Calu3 (cell line): ENCODE data around the gene NCBP2. TPM values are rescaled to one million over a fixed set of nuclear protein-coding genes. Genes with fewer than 3 reads are reported as not detected.
A peak's percentile ranks its signal among the peaks of the same experiment; 100 is the strongest.

ENCODE experiments used
- BruUV-seq: library from RNA; stranded (reverse); fragments of 400-500 nt; replicated peaks from 2 replicates; lab custom pipeline; 2021; lab: Mats Ljungman, UMichigan
- CTCF ChIA-PET: fragments of 300-600 bp; sonication (Branson Sonifier 250); formaldehyde crosslinking; loops from one replicate; lab custom pipeline; 2022; ENCODE audit warnings: antibody characterized with exemption; lab: Charles Lee
- DNase-seq: peaks from one replicate; pipeline ENCODE4 v3.0.0; 2022
- H3K27ac Mint-ChIP-seq: one replicate; pipeline ENCODE4 v1.8.0; 2022; ENCODE audit warnings: mixed read lengths; ENCODE audit not compliant: unreplicated experiment
- H3K27me3 Mint-ChIP-seq: one replicate; pipeline ENCODE4 v1.8.0; 2022; ENCODE audit warnings: mixed read lengths; ENCODE audit not compliant: unreplicated experiment
- H3K36me3 Mint-ChIP-seq: one replicate; pipeline ENCODE4 v1.8.0; 2022; ENCODE audit warnings: mild to moderate bottlenecking, moderate library complexity, mixed read lengths; ENCODE audit not compliant: insufficient read depth, unreplicated experiment
- H3K4me1 Mint-ChIP-seq: one replicate; pipeline ENCODE4 v1.8.0; 2022; ENCODE audit warnings: mild to moderate bottlenecking, low read depth, mixed read lengths; ENCODE audit not compliant: unreplicated experiment
- H3K4me3 Mint-ChIP-seq: one replicate; pipeline ENCODE4 v1.8.0; 2022; ENCODE audit warnings: mild to moderate bottlenecking, low read depth, moderate library complexity, mixed read lengths; ENCODE audit not compliant: unreplicated experiment
- H3K9me3 Mint-ChIP-seq: one replicate; pipeline ENCODE4 v1.8.0; 2022; ENCODE audit warnings: low read depth, mixed read lengths; ENCODE audit not compliant: unreplicated experiment
- CTCF ChIP-seq: fragments of 200-600 bp; IDR thresholded peaks from one replicate; pipeline ENCODE4 v1.8.0; 2022; ENCODE audit warnings: antibody characterized with exemption; ENCODE audit not compliant: unreplicated experiment
- intact Hi-C: fragments of 100-400 bp; cut with micrococcal nuclease; formaldehyde crosslinking; loops from one replicate; pipeline ENCODE4 v1.10.0; 2022; ENCODE audit not compliant: unreplicated experiment
- total RNA-seq: library from RNA; stranded (reverse); gene quantifications from 2 replicates; pipeline ENCODE4 v1.2.3, GENCODE V29; 2022

The NCBP2 gene
- total RNA-seq, 1 experiment from 2014 or later: 67.1 TPM

DNA sequence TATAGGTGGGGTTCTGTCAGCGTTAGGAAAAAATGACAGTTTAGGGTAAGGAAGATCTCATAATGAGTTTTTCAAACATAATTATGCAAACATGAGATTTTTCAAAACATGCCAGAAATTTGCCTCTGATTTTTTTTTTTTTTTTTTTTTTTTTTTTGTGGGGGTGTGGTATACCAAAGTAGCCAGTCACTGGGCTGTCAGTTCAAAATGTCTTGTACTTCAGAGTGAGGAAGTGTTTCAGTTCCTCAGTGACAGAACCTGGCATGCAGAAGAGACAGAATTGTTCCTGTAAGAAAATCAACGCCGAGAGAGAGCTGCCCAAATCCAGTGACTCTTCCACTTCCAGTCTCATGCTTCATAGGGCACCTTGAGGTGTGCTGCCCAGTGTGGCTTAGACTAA, 9.7 kb downstream of the NCBP2 start:
- CTCF ChIA-PET: interaction anchor here (0.7 kb wide), 1 partner anchor 406 kb away, joined by 3 read pairs; no protein-coding TSS in a partner anchor
- TSS peak; percentile 14 for BruUV-seq
- no peaks in the 10 kb centered on the region for H3K27me3 Mint-ChIP-seq
- no peaks in the 10 kb centered on the region for H3K9me3 Mint-ChIP-seq
- no peak overlapping the region for H3K4me3 Mint-ChIP-seq
- TF ChIP-seq CTCF: no peak
- H3K4me1 Mint-ChIP-seq: no peaks in the 10 kb centered on the region
- intact Hi-C loops: no loop called here
- H3K36me3 Mint-ChIP-seq: peaks cover 61% of the 10 kb centered on the region
- no peak overlapping the region for H3K27ac Mint-ChIP-seq
- no peak for DNase-seq

DNA sequence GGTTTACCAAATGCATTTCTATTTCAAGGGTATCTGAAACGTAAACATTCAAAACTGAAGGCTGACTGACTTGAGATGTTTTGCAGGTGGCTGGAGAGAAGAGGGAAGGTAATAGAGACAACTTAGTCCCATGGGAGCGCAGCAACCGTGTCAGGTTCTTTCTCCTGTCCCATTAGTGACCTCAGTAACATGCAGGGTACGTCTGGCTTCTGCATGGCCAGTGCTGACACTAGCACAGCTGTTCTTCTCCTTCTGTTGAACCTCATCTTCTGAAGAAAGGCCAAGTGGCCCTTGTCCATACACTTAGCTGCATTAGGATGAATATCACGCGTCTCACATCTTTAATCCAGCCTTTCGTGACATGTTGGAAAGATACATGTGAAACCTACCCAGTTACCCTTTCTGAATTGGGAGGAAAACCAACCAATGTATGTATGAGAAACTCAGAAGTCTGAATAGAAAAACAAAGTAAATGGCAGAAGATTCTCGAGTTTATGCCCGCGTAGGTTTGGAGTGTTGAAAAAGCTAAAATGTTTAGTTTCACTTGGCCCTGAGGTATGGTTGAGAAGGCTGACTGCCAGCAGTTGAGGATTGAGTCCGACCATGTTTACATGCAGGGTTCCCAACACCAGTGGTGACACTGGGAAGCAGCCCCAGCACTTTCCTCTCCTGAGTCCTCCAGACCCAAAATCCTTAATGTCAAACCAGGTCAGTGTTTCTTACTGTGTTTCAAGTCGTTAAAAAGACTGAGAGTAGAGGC, 10.3 kb downstream of the NCBP2 start:
- no peaks in the 10 kb centered on the region for H3K4me1 Mint-ChIP-seq
- no peak overlapping the region for H3K27ac Mint-ChIP-seq
- BruUV-seq: no TSS peak
- TF ChIP-seq CTCF: no peak
- intact Hi-C loops: no loop called here
- H3K9me3 Mint-ChIP-seq: no peaks in the 10 kb centered on the region
- no peaks in the 10 kb centered on the region for H3K27me3 Mint-ChIP-seq
- H3K36me3 Mint-ChIP-seq: peaks cover 55% of the 10 kb centered on the region
- H3K4me3 Mint-ChIP-seq: no peak overlapping the region
- DNase-seq: no peak
- CTCF ChIA-PET: no interaction called here

DNA sequence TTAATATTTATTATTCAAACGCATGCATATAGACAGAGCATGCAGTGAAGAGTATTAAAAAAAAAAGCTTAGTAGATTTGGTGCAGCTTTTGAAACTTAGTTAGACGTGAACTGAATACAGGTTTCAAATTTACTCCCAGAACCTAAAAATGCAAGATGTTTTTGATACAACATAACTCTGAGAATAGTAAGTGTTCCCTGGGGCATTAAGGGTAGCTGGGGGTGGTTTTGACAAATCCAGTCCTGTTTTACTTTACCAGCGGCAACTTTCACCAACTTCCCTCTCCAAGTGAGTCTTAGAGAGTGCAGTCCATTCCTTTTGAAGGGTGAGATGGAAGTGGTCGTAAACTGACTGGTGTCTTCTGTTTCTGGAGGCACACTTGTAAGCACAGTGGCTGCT, 11.2 kb downstream of the NCBP2 start:
- no peak for DNase-seq
- Mint-ChIP-seq H3K4me1 (no peaks in the 10 kb centered on the region), H3K27me3 (no peaks in the 10 kb centered on the region), H3K4me3 (no peak overlapping the region), H3K9me3 (no peaks in the 10 kb centered on the region), H3K36me3 (peaks cover 47% of the 10 kb centered on the region), H3K27ac (no peak overlapping the region)
- no TSS peak for BruUV-seq
- intact Hi-C loops: no loop called here
- CTCF ChIA-PET: no interaction called here
- TF ChIP-seq CTCF: no peak

DNA sequence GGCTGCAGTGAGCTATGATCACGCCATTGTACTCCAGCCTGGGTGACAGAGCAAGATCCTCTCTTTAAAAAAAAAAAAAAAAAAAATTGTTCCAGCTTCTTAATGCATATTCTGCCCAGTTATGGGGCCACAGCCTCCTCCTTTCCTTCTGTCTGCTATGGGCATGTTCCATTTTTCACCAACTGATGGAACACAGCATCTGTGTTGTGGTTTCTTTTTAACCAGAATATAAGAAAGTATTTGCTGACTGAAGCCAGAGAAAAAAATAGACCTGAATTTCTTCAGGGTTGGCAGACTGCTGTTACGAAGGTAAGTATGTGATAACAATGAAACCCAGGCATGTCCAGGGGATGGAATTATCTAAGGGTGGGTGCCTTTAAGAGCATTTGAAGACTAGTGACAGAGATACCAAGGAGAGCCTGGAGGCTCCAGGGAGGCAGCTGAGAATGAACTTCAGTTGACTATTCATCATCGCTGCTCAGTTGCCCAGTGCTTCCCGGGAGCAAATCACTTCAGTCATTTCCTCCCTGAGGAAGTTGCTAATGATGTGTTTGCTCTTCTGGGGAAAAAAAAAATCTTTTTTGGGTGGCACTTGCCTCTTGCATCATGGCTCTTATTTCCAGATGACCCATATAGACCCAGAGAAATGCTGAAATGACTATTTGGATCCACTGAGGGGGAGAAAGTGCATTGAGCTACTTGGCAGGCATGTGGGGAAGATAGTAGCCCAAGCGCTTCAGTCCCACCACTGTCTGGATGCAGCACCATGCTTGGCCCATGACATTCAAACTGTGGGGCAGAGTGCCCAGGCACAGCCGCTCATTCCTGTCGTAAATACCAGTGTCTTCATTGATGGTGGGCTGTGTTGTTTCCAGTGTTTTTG, 14.5 kb downstream of the NCBP2 start:
- H3K36me3 Mint-ChIP-seq: peaks cover 24% of the 10 kb centered on the region
- intact Hi-C loops: no loop called here
- CTCF ChIA-PET: no interaction called here

More for the DNA sequence above, 14.5 kb downstream of the NCBP2 start:
- no peaks in the 10 kb centered on the region for H3K4me1 Mint-ChIP-seq
- no peak for DNase-seq
- H3K9me3 Mint-ChIP-seq: no peaks in the 10 kb centered on the region
- no peak overlapping the region for H3K27ac Mint-ChIP-seq
- no peaks in the 10 kb centered on the region for H3K27me3 Mint-ChIP-seq
- no TSS peak for BruUV-seq
- TF ChIP-seq CTCF: no peak
- no peak overlapping the region for H3K4me3 Mint-ChIP-seq
